Right atrium auricular region (tissue), 2 donors: Measurements from ENCODE around the gene TMPRSS3. TPM values are rescaled to one million over a fixed set of nuclear protein-coding genes. Genes with fewer than 3 reads are reported as not detected.

Source experiments
- DNase-seq: peaks from one replicate; pipeline ENCODE4 v3.0.0-alpha.2; 2019; ENCODE audit warnings: low spot score
- H3K27ac ChIP-seq, 2 donors: fragments of 200-600 bp; sonication (generic); 1 replicate in 1 of 2; 2 replicates in 1 of 2; pipeline ENCODE4 v1.5.1; 2016 to 2019
- H3K27me3 ChIP-seq, 2 donors: fragments of 200-600 bp; sonication (generic); one replicate each; pipeline versions ENCODE4 v1.5.1 to v1.6.0; 2017 to 2019
- H3K36me3 ChIP-seq: fragments of 200-600 bp; sonication (generic); one replicate; pipeline ENCODE4 v1.5.1; 2016
- H3K4me1 ChIP-seq, 2 donors: fragments of 200-600 bp; sonication (generic); one replicate each; pipeline versions ENCODE4 v1.5.1 to v1.6.0; 2017 to 2019
- H3K4me3 ChIP-seq, 2 donors: fragments of 200-600 bp; sonication (generic); 1 replicate in 1 of 2; 2 replicates in 1 of 2; pipeline ENCODE4 v1.5.1; 2017 to 2019; ENCODE audit warnings: mild to moderate bottlenecking in 1 of 2, moderate library complexity in 1 of 2
- H3K9me3 ChIP-seq, 2 donors: fragments of 200-600 bp; sonication (generic); one replicate each; pipeline ENCODE4 v1.5.1; 2019
- total RNA-seq, 2 donors: library from RNA; depleted of rRNA; stranded (reverse); fragments of >200 nt; gene quantifications; one replicate each; pipeline ENCODE4 v1.1.0, GENCODE V29; 2016
- TF ChIP-seq, protein P1 (sequence below), 2 donors: fragments of 200-600 bp; sonication (generic); IDR thresholded peaks; one replicate each; pipeline ENCODE4 v1.5.1; 2019; ENCODE audit warnings: antibody characterized with exemption in 2 of 2

Gene TMPRSS3
- total RNA-seq, 2 donors from 2014 or later = 1.1 to 2.4 TPM

DNA sequence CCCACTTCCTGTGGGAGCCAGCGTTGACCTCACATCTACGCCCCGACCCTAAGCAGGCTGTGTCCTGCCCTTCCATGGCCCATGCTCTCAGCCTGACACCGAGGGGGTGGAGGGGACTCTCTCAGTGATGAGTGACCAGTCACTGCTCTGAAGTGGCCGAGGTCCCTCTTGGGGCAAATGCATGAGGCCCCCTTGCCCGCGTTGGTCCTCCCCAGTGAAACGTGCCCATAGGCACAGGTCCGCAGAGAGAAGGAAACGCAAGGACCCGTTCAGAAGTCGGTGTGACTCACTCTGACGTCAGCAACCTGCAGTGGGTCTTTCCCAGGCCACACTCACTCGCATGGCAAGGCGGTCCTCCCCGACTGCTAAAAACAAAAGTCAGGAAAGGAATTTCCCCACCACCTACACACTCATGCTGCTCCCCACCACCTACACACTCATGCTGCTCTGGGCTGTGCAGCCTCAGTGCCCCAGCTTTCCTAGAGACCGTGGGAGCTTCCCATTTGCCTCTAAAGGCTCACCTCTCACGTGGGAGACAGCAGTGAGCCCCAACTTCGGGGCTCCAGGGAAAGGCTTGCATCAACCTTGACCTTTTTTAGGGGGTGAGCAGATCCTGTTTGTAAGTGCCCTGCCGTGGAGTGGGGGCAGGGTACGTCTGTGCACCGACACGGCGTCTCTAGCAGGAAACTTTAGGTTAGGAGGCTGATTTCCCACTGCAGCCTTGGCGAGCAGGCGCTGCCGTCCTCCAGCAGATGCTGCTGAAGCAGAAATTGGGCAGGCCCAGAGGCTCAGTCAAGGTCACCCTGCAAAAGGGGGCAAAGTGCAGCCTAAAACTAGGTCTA, 19.3 kb upstream of the TMPRSS3 start:
- H3K4me1 ChIP-seq = no peaks in the 10 kb centered on the region
- no peaks in the 10 kb centered on the region for H3K9me3 ChIP-seq
- no peak for DNase-seq
- TF ChIP-seq, protein P1, sequence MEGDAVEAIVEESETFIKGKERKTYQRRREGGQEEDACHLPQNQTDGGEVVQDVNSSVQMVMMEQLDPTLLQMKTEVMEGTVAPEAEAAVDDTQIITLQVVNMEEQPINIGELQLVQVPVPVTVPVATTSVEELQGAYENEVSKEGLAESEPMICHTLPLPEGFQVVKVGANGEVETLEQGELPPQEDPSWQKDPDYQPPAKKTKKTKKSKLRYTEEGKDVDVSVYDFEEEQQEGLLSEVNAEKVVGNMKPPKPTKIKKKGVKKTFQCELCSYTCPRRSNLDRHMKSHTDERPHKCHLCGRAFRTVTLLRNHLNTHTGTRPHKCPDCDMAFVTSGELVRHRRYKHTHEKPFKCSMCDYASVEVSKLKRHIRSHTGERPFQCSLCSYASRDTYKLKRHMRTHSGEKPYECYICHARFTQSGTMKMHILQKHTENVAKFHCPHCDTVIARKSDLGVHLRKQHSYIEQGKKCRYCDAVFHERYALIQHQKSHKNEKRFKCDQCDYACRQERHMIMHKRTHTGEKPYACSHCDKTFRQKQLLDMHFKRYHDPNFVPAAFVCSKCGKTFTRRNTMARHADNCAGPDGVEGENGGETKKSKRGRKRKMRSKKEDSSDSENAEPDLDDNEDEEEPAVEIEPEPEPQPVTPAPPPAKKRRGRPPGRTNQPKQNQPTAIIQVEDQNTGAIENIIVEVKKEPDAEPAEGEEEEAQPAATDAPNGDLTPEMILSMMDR (IDR thresholded peaks at IDR 0.05) = no peak
- no peaks in the 10 kb centered on the region for H3K27me3 ChIP-seq
- H3K4me3 ChIP-seq = no peak overlapping the region
- no peaks in the 10 kb centered on the region for H3K36me3 ChIP-seq
- no peak overlapping the region for H3K27ac ChIP-seq

DNA sequence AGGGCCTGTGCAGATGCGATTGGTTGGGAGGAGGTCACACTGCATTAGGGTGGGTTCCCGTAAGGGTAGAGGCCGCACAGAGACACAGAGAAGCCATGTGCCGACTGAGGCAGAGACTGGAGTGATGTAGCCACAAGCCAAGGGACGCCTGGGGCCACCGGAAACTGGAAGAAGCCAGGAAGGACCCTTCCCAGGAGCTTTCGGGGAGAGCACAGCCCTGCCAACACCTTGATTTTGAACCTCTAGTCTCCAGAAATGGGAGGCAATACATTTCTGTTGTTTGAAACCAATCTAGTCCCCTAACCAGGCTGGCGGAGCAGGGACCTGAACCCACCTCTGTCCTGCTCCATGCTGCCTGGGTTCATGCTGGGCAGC, 18.7 kb upstream of the TMPRSS3 start:
- TF ChIP-seq, protein P1 (IDR thresholded peaks at IDR 0.05) = no peak
- no peak overlapping the region for H3K27ac ChIP-seq
- no peak overlapping the region for H3K4me3 ChIP-seq
- H3K27me3 ChIP-seq = no peaks in the 10 kb centered on the region
- H3K9me3 ChIP-seq = no peaks in the 10 kb centered on the region
- no peaks in the 10 kb centered on the region for H3K36me3 ChIP-seq
- H3K4me1 ChIP-seq = no peaks in the 10 kb centered on the region
- DNase-seq = no peak

DNA sequence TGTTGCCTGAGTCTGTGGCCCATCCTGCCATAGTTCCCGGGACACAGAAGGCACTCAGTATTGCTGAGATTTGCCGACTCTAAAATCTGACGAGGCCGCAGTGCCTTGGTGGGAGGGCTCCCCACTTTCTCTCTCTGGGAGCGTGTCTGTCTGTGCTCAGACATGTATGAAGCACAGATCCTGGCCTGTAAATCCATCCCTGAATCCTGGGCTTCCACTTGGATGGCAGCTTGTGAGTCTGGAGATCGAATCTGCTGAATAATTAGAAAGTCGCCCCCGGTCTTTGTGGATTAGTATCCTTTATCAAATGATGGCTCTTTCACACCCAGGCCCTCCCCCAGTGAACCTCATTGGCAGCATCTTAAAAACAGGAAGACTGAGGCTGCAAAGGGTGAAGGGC, 18.2 kb upstream of the TMPRSS3 start:
- no peaks in the 10 kb centered on the region for H3K27me3 ChIP-seq
- no peak overlapping the region for H3K27ac ChIP-seq
- TF ChIP-seq, protein P1 (IDR thresholded peaks at IDR 0.05) = no peak
- no peak for DNase-seq
- H3K4me3 ChIP-seq = no peak overlapping the region
- H3K4me1 ChIP-seq = no peaks in the 10 kb centered on the region
- H3K9me3 ChIP-seq = no peaks in the 10 kb centered on the region
- H3K36me3 ChIP-seq = no peaks in the 10 kb centered on the region

DNA sequence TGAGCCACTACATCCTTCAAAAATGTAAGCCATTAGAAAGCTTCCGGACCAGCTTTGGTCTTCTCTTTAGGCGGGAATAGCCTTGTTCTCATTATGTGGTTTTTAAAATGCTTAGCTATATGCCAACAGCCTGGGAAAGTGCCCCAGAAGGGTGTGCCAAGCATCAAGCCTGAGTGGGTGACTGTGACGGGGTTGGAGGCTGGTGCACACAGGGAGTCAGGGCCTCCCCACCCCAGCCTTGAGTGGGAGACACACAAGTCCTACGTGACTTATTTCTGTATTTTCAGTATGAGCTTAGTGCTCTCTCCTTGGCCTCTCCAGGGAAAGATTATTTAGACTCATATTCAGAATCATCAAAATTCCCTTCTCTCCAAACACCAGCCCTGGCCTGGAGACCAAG, 17.6 kb upstream of the TMPRSS3 start:
- H3K27me3 ChIP-seq = no peaks in the 10 kb centered on the region
- no peaks in the 10 kb centered on the region for H3K4me1 ChIP-seq
- H3K4me3 ChIP-seq = no peak overlapping the region
- no peaks in the 10 kb centered on the region for H3K9me3 ChIP-seq
- no peak for DNase-seq
- TF ChIP-seq, protein P1 (IDR thresholded peaks at IDR 0.05) = no peak
- no peak overlapping the region for H3K27ac ChIP-seq
- no peaks in the 10 kb centered on the region for H3K36me3 ChIP-seq

DNA sequence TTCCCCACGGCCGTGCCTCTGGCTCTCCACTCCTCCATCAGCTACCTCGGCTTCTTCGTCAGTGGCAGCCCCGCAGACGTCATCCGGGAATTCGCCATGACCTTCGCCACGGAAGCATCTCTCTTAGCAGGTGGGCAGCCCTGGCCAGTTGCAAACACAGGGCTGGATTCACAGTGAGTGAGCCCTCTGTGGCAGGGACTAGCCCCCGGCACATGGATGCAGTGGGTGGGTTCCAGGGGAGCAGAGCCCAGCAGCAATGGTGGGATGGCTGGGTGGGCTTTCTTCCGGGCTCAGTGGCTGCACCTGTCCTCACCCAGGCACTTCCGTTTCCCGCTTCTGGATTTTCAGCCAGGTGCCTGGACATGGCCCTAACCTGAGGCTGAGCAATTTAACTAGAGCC, 17.2 kb upstream of the TMPRSS3 start:
- TF ChIP-seq, protein P1 (IDR thresholded peaks at IDR 0.05) = no peak
- Histone ChIP-seq H3K9me3 (no peaks in the 10 kb centered on the region), H3K4me1 (no peaks in the 10 kb centered on the region), H3K27me3 (no peaks in the 10 kb centered on the region), H3K4me3 (no peak overlapping the region), H3K27ac (no peak overlapping the region), H3K36me3 (no peaks in the 10 kb centered on the region)
- no peak for DNase-seq

DNA sequence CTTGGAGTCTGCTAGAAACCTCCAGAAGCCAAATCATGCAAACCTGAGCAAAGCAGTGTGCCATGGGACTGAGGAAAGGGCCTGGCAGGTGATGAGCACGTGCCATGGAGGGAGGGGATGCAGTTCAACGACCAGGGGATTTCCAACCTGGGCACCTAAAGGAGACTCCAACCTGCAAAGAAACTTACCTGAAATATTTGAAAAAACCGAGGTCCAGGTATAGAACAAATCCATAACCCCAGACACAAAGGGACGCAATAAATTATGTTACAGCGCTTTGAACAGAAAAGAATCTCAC, 16.7 kb upstream of the TMPRSS3 start:
- H3K36me3 ChIP-seq = no peaks in the 10 kb centered on the region
- no peaks in the 10 kb centered on the region for H3K4me1 ChIP-seq
- H3K27me3 ChIP-seq = no peaks in the 10 kb centered on the region
- H3K4me3 ChIP-seq = no peak overlapping the region
- no peak overlapping the region for H3K27ac ChIP-seq
- H3K9me3 ChIP-seq = no peaks in the 10 kb centered on the region
- TF ChIP-seq, protein P1 (IDR thresholded peaks at IDR 0.05) = no peak
- DNase-seq = no peak
